HG02610 (cell line): ENCODE results near the gene KCNA1.
"Not testable (repeated sequence)": the region's sequence is repeated elsewhere in the genome, so short reads cannot be mapped to it uniquely, and the experiment has no call there.

Source experiments
- ATAC-seq: cut with Tn5 transposase; IDR thresholded peaks from one replicate; pipeline ENCODE4 v1.9.1; 2021; ENCODE audit warnings: mild to moderate bottlenecking, moderate library complexity; ENCODE audit not compliant: unreplicated experiment

Gene KCNA1

GRCh38 chr12:4909734-4910501 lies at the start of gene KCNA1:
TSS of gene KCNA1 (plus strand) at chr12:4909905. CDS start at chr12:4911379, 1,474 bp downstream.
- ATAC-seq, result no peak

DNA sequence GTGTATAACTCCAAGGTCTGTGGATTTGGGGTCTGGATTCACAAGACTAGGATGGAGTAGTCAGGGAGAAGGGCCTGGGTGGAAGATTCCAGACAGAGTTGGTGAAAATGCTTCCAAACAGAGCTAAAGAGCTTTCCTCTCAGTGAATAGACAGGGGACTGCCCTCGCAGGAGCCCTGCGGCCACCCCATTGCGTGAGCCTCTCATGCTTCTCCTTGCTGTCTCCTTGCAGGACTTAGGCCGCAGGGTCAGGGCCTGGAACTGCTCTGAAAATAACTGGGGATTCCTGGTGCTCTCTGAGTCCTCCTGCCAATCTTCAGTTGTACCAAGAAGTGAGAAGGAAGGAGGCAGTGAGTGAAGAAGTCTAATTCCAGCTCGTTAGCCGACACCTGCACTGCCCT lies 49.0 kb upstream of the KCNA1 start:
- no peak for ATAC-seq

- no peak for ATAC-seq
Observed at GRCh38 chr12:4862809-4863208, 46.9 kb upstream of the KCNA1 start.

DNA sequence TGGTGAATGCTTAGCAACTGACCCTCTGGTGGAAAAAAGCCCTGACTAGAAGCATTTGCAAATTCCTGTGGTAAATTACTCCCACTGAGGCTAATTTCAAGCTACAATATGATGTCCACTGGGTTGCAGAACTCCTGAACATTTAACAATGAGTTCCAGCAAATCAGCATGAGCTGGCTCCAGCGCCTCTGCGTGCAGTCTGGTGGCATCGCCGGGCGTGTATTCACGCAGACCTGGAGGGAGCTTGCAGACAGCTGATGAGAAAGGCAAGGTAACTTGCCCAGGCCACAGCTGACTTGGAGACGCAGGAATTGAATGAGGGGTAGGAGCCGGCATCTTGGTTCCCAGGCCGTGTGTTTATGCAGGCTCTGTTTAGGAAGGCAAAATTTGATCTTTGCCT lies 45.1 kb upstream of the KCNA1 start:
- no peak for ATAC-seq

DNA sequence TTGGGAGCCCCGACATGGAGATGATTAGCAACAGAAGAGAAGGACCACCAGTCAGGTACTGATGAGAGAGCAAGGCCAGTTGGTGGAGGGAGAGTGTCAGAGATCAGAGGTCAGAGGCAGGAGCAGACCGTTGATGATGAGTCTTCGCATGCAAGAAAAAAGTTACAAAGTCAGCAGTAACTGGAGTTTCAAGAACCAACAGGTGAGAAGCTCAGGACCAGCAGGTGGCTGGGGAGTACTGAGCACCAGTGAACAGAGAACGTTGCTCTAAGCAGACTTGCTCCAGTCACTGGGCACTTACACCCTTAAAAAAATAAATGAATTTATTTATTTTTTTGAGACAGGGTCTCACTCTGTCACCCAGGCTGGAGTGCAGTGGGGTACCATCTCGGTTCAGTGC lies 44.5 kb upstream of the KCNA1 start:
- ATAC-seq, result no peak

DNA sequence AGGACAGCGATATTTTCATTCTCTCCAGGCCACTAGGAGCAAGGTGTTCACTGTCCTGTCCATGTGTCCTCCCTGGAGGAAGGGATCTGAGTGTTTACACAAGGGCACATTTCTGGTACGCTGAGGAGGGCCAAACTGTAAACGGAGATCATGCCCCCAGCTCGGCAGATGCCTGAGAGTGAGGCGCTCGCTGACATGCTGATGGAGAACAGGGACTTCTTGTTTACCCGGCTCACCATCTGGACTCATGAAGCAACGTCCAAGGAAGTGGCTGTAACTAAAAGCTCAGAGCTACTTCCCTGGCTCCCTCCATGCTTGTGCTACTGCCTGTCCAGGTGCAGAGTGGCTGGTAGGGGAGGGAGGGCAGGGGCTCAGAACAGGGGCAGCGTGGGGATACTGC lies 43.4 kb upstream of the KCNA1 start:
- no peak for ATAC-seq

- no peak for ATAC-seq
Observed at GRCh38 chr12:4867384-4867783, 42.3 kb upstream of the KCNA1 start.

DNA sequence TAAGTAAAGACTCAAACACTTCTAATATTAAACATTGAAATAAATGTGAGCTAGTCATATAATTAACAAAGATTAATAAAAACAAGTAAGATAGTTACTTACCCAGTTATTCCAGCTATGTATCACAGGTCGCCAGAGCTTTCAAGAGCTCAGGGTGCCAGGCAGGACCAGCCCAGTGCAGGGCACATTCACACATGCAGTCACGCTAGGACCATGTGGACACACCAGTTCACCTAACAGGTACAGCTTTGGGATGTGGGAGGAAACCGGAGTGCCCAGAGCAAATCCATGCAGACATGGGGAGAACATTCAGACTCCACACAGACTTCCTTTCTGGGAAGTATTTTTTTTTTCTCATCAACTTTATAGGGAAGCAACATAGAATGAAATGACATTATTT lies 39.3 kb upstream of the KCNA1 start:
- ATAC-seq, result no peak

- no peak for ATAC-seq
Observed at GRCh38 chr12:4871514-4871913, 38.2 kb upstream of the KCNA1 start.

DNA sequence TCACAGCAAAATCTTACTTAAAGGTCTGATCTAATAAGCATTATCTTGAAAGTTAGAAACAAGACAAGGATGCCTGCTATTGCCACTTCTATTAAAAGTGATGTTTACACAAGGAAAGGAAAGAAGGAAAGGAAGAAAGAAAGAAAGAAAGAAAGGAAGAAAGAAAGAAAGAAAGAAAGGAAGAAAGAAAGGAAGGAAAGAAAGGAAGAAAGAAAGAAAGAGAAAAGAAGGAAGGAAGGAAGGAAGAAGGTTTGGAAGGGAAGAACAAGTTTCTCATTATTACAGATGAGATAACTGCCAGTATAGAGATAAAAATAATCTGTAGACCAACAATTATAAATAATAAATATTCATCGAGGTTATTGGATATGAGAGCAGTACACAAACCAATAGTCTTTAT lies 35.8 kb upstream of the KCNA1 start:
- ATAC-seq, result no peak

GRCh38 chr12:4874671-4875070 lies 35.0 kb upstream of the KCNA1 start:
- no peak for ATAC-seq

GRCh38 chr12:4879481-4879880 lies 30.2 kb upstream of the KCNA1 start:
- not testable (repeated sequence) for ATAC-seq

GRCh38 chr12:4881266-4882064 lies 28.2 kb upstream of the KCNA1 start:
- no peak for ATAC-seq

DNA sequence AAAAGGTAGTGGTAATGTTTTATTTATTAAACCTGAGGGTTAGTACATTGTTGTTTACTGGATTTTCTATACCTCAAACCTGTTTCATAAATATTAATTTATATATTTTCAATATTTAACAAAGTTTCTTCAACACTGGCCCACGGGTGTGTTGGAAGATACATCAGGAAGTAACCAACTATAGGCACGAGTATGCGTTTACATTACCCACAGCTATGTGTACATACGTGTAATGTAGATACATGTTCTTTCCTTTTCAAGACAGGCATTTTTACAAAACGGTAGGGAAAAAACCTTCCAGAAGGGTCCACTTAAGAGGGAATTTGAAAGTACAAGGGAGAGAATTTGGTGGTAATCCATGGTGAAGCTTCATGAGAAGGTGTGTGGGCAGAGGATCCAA lies 17.8 kb upstream of the KCNA1 start:
- no peak for ATAC-seq

GRCh38 chr12:4892418-4892817 lies 17.3 kb upstream of the KCNA1 start:
- ATAC-seq, result no peak

- no peak for ATAC-seq
Observed at GRCh38 chr12:4894019-4894418, 15.7 kb upstream of the KCNA1 start.

- no peak for ATAC-seq
Observed at GRCh38 chr12:4899364-4899763, 10.3 kb upstream of the KCNA1 start.

- no peak for ATAC-seq
Observed at GRCh38 chr12:4900327-4900726, 9.4 kb upstream of the KCNA1 start.

GRCh38 chr12:4905316-4905715 lies 4.4 kb upstream of the KCNA1 start:
- ATAC-seq, result no peak

DNA sequence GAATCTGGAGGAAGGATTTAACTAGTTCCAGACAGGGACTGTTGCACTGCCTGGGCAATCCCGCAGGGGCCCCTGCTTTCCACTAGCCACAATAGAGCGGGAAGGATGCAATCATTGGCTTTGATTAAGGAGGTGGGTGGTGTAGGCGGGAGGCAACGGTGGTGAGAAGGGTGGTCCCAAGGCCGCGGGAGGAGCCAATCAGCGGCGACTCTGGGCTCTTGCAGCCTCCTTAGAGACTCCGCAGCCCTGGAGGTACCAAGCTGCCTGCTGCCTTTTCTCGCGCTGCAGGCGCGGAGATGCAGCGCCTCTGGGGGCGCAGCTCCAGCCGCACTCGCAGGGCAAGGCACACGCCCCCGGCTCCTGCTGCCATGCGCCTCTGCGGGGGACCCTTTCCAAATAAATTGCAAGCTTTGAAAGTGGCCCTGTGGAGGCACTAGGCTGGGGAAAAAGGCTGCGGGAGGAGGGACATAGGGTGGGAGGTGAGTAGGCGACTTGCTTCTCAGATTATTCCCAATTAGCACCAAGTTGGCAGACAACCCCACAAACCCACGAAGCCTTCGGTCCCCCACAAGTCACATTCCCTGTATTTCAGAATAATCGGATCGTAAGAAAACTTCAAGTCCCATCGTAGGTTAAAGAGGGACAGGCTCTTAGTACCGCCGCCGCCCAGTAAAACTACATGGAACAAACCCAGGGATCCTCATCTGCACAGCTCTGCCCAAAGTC lies 858 bp upstream of the KCNA1 start:
- ATAC-seq, result no peak

DNA sequence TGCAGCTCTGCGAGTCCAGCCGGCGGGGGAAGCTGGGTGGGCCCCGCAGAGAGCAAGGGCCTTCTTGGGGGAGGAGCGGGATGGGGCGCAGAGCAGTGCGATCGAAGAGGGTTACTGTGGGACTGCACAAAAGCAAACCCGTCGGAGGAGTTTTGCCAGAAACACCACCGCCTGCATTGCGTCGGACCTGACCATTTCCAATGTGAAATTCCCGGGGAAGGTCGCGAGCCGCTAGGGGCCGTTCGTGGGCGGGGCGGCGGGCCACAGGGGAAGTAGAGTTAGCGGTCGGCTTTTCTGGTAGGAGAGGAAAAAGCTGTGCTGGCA lies 333 bp upstream of the KCNA1 start:
- no peak for ATAC-seq
